ENCODE data around the gene NXPH2. TPM values are rescaled to one million over a fixed set of nuclear protein-coding genes. Genes with fewer than 3 reads are reported as not detected.

Gene NXPH2
- total RNA-seq, 1 donor from 2014 or later, result 1.0 TPM

DNA sequence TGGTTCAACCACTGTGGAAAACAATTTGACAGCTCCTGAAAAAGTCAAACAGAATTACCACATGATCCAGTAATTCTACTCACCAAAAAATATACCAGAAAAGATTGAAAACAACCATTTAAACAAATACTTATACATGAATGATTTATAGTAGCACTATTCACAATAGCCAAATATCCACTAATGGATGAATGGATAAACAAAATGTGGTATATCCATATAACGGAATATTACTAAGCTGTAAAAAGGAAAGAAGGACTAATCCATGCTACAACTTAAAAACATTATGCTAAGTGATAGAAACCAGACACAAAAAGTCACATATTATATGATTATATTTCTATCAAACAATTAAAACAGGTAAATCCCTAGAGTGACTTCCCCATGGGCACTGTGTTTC lies 147.1 kb downstream of the NXPH2 start:
- H3K27me3 ChIP-seq (ENCODE audit: insufficient read depth, low read length), result no peaks in the 10 kb centered on the region
- H2AFZ ChIP-seq (ENCODE audit: low read depth, low read length), result no peak overlapping the region
- no peaks in the 10 kb centered on the region for H3K9me3 ChIP-seq (ENCODE audit: insufficient read depth, low read depth, low read length)
- no peak overlapping the region for H3K4me3 ChIP-seq (ENCODE audit: insufficient read depth, low read depth, low read length)
- Mint-ChIP-seq H3K4me3 (ENCODE audit: unreplicated experiment) (no peak overlapping the region), H3K27ac (ENCODE audit: unreplicated experiment) (peak overlapping the region; percentile 92), H3K4me1 (ENCODE audit: low read depth, unreplicated experiment) (peaks cover 11% of the 10 kb centered on the region), H3K27me3 (ENCODE audit: low read depth, unreplicated experiment) (no peaks in the 10 kb centered on the region), H3K36me3 (ENCODE audit: low read depth, unreplicated experiment) (no peaks in the 10 kb centered on the region), H3K9me3 (ENCODE audit: unreplicated experiment) (no peaks in the 10 kb centered on the region)
- no peak overlapping the region for H3K9ac ChIP-seq (ENCODE audit: low read length)
- H4K20me1 ChIP-seq (ENCODE audit: insufficient read depth, low read length), result no peaks in the 10 kb centered on the region
- TF ChIP-seq, protein P1, sequence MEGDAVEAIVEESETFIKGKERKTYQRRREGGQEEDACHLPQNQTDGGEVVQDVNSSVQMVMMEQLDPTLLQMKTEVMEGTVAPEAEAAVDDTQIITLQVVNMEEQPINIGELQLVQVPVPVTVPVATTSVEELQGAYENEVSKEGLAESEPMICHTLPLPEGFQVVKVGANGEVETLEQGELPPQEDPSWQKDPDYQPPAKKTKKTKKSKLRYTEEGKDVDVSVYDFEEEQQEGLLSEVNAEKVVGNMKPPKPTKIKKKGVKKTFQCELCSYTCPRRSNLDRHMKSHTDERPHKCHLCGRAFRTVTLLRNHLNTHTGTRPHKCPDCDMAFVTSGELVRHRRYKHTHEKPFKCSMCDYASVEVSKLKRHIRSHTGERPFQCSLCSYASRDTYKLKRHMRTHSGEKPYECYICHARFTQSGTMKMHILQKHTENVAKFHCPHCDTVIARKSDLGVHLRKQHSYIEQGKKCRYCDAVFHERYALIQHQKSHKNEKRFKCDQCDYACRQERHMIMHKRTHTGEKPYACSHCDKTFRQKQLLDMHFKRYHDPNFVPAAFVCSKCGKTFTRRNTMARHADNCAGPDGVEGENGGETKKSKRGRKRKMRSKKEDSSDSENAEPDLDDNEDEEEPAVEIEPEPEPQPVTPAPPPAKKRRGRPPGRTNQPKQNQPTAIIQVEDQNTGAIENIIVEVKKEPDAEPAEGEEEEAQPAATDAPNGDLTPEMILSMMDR (IDR thresholded peaks at IDR 0.05; ENCODE audit: insufficient read depth, low read depth, low read length), result no peak
- no peak for TF ChIP-seq EZH2 (IDR thresholded peaks at IDR 0.05; ENCODE audit: insufficient read depth, low read length)
- no peak overlapping the region for H3K4me2 ChIP-seq (ENCODE audit: low read length)
- no peaks in the 10 kb centered on the region for H3K36me3 ChIP-seq (ENCODE audit: insufficient read depth, low read length)
- H3K79me2 ChIP-seq (ENCODE audit: insufficient read depth, low read length), result no peaks in the 10 kb centered on the region
- DNase-seq (ENCODE audit: low read depth) (no peak), FAIRE-seq (no peak)
- H3K4me1 ChIP-seq (ENCODE audit: insufficient read depth, low read length), result no peaks in the 10 kb centered on the region
- no peak overlapping the region for H3K27ac ChIP-seq (ENCODE audit: low read depth, low read length)

DNA sequence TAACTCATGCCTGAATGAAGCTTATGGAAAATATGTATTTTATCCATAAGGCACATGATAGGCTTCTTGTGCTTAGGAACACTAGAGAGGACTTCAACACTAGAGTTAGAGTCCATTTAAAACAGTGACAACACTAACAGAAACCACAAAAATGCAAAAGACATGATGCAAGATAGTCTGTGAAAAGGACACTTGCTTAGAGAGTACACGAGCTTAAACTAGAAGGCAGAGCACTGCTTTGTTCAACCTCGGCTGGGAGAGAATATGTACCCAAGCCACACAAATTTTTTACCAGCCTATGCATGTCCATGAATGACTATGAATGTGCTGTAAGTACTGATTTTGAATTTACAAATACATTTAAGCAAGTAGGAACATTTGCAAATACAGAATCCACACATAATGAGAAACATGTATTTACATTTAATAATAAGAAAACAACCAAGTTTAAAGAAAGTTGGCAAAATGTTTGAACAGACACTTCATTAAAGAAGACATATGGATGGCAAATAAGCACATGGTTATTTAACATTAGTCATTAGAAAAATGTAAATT lies 148.0 kb downstream of the NXPH2 start:
- H3K36me3 Mint-ChIP-seq (ENCODE audit: low read depth, unreplicated experiment), result no peaks in the 10 kb centered on the region
- no peaks in the 10 kb centered on the region for H3K9me3 Mint-ChIP-seq (ENCODE audit: unreplicated experiment)
- H3K27ac Mint-ChIP-seq (ENCODE audit: unreplicated experiment), result peak overlapping the region; percentile 92

DNA sequence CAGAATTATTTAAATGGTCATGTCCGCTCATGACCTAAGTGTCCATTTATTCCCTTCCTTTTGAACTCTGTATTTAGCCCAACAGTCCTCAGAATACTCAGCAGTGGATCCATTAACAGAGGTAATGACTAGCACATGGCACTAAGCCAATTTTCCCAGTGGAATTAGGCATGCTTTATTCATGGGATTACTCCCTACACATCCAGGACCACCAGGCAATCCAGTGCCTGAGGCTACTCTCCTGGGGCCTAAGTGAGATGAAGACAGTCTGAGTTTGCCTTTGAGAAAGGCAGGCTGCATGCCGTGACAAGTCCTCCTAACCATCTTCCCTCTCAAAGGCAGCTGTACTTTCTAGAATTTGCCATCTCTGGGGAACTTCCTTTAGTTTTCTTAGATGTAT lies 150.0 kb downstream of the NXPH2 start:
- Mint-ChIP-seq H3K4me3 (ENCODE audit: unreplicated experiment) (no peak overlapping the region), H3K27me3 (ENCODE audit: low read depth, unreplicated experiment) (no peaks in the 10 kb centered on the region), H3K4me1 (ENCODE audit: low read depth, unreplicated experiment) (peaks cover 11% of the 10 kb centered on the region), H3K27ac (ENCODE audit: unreplicated experiment) (peak overlapping the region; percentile 67), H3K36me3 (ENCODE audit: low read depth, unreplicated experiment) (no peaks in the 10 kb centered on the region), H3K9me3 (ENCODE audit: unreplicated experiment) (no peaks in the 10 kb centered on the region)
- Histone ChIP-seq H3K9ac (ENCODE audit: low read length) (no peak overlapping the region), H3K4me2 (ENCODE audit: low read length) (no peak overlapping the region), H3K27me3 (ENCODE audit: insufficient read depth, low read length) (no peaks in the 10 kb centered on the region), H3K4me1 (ENCODE audit: insufficient read depth, low read length) (no peaks in the 10 kb centered on the region), H3K27ac (ENCODE audit: low read depth, low read length) (no peak overlapping the region), H2AFZ (ENCODE audit: low read depth, low read length) (no peak overlapping the region), H3K4me3 (ENCODE audit: insufficient read depth, low read depth, low read length) (no peak overlapping the region), H4K20me1 (ENCODE audit: insufficient read depth, low read length) (no peaks in the 10 kb centered on the region), H3K79me2 (ENCODE audit: insufficient read depth, low read length) (no peaks in the 10 kb centered on the region), H3K9me3 (ENCODE audit: insufficient read depth, low read depth, low read length) (no peaks in the 10 kb centered on the region), H3K36me3 (ENCODE audit: insufficient read depth, low read length) (no peaks in the 10 kb centered on the region)
- DNase-seq (ENCODE audit: low read depth) (no peak), FAIRE-seq (no peak)
- TF ChIP-seq EZH2 (IDR thresholded peaks at IDR 0.05; ENCODE audit: insufficient read depth, low read length), result no peak
- TF ChIP-seq, protein P1 (IDR thresholded peaks at IDR 0.05; ENCODE audit: insufficient read depth, low read depth, low read length), result no peak

More for the DNA sequence above, 148.0 kb downstream of the NXPH2 start:
- no peak overlapping the region for H3K4me3 Mint-ChIP-seq (ENCODE audit: unreplicated experiment)
- H3K4me1 Mint-ChIP-seq (ENCODE audit: low read depth, unreplicated experiment), result peaks cover 11% of the 10 kb centered on the region
- no peaks in the 10 kb centered on the region for H3K36me3 ChIP-seq (ENCODE audit: insufficient read depth, low read length)
- H4K20me1 ChIP-seq (ENCODE audit: insufficient read depth, low read length), result no peaks in the 10 kb centered on the region
- H3K27me3 ChIP-seq (ENCODE audit: insufficient read depth, low read length), result no peaks in the 10 kb centered on the region
- H3K4me2 ChIP-seq (ENCODE audit: low read length), result no peak overlapping the region
- no peaks in the 10 kb centered on the region for H3K79me2 ChIP-seq (ENCODE audit: insufficient read depth, low read length)
- H3K27me3 Mint-ChIP-seq (ENCODE audit: low read depth, unreplicated experiment), result no peaks in the 10 kb centered on the region
- H3K27ac ChIP-seq (ENCODE audit: low read depth, low read length), result no peak overlapping the region
- H3K4me1 ChIP-seq (ENCODE audit: insufficient read depth, low read length), result no peaks in the 10 kb centered on the region
- H2AFZ ChIP-seq (ENCODE audit: low read depth, low read length), result no peak overlapping the region
- FAIRE-seq, result no peak
- no peak overlapping the region for H3K9ac ChIP-seq (ENCODE audit: low read length)
- TF ChIP-seq, protein P1 (IDR thresholded peaks at IDR 0.05; ENCODE audit: insufficient read depth, low read depth, low read length), result no peak
- TF ChIP-seq EZH2 (IDR thresholded peaks at IDR 0.05; ENCODE audit: insufficient read depth, low read length), result no peak
- H3K4me3 ChIP-seq (ENCODE audit: insufficient read depth, low read depth, low read length), result no peak overlapping the region
- H3K9me3 ChIP-seq (ENCODE audit: insufficient read depth, low read depth, low read length), result no peaks in the 10 kb centered on the region
- DNase-seq (ENCODE audit: low read depth), result peak; percentile 42

Data from astrocyte (in vitro differentiated cells and primary cell).